Glomerular visceral epithelial cell (primary cell): ENCODE measurements around the gene ST6GALNAC3.
A peak's percentile ranks its signal among the peaks of the same experiment; 100 is the strongest.
"Not testable (repeated sequence)": the region's sequence is repeated elsewhere in the genome, so short reads cannot be mapped to it uniquely, and the experiment has no call there.

Source experiments
- DNase-seq: peaks from one replicate; pipeline ENCODE4 v3.0.0-alpha.2; 2016; ENCODE audit errors: extremely low spot score

ST6GALNAC3 gene

DNA sequence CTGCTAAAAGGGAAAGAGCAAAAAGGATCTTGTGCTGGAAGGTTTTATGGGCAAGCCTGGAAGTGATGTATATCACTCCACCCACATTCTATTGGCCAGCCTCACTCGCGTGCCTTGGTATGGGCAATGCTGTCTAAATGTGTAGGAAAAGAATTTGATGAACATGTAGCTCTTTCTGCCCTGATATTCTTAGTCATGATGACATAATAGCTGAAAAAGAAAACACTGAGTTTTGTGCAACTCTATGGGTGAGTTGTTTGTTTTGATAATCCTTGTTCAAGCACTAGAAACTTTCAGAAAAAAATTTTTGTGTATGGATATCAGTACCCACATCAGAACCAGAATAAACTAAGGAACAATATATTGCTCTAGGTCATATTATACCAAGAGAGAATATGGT, 561.2 kb downstream of the ST6GALNAC3 start:
- no peak for DNase-seq

DNA sequence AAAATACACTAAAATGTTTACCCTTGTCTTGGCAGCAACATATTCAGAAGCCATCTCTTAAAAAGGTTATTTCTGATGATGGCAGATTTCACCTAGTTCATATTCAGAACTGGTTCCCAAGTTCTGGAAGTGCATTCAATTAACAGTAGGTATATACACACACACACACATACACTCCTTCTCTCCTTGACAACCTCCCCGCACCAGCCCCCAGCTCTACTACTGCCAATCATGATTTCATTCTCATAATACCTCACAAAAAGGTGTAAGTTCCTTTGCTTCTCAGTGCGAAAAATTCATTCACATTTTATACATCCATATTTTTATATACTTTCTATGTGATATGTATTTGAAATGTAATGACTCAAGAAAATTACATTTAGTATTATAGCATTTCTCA, 564.6 kb downstream of the ST6GALNAC3 start:
- no peak for DNase-seq

DNA sequence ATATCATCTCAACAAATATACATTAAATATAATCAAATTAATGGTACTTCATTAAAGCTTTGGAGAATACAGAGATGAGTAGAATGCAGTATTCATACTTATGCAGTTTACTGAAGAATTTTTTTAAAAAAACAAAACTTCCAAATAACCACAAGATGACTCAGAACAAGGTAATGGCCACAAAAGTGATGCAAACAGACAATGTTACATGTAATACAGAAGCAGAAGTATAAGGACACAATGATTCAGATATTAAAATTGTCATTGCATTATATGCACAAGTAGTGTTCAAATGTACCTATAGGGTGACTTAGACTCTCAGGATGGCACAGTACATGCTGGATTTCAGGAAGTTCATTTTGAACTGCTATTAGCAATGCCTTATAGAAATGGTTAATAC, 565.5 kb downstream of the ST6GALNAC3 start:
- no peak for DNase-seq

DNA sequence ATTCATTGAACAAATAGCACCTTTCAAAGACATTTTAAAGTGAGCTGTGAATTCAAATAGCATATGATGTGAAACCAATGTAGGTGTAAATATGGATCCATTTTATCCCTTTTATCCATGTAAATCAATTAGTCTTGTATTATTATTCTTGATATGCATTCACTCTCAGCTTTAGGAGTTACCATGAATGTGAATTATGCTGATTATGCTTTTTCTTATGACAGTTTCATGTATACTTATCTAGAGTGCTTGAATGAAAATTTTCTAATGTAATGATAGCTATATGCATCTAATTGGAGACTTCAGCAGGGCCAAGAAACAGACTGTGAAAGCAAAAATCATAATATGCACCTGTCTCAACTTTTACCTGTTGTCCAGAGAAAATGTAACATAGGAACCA, 566.2 kb downstream of the ST6GALNAC3 start:
- DNase-seq, result no peak

DNA sequence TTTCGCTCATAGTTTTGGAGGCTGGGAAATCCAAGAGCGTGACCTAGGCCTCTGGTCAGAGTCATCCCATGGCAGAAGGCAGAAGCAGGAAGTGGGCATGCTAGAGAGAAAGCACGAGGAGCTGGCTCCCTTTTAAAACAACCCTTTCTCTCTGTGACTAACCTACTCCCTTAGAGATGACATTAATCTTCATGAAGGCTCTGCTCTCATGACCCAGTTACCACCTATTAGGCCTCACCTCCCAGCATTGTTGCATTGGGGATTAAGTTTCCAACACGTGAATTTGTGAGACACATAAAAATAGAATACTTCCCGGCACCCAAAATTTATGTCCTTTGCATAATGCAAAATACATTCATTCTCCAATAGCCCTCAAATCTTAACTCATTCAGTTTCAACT, 569.6 kb downstream of the ST6GALNAC3 start:
- DNase-seq, result no peak

DNA sequence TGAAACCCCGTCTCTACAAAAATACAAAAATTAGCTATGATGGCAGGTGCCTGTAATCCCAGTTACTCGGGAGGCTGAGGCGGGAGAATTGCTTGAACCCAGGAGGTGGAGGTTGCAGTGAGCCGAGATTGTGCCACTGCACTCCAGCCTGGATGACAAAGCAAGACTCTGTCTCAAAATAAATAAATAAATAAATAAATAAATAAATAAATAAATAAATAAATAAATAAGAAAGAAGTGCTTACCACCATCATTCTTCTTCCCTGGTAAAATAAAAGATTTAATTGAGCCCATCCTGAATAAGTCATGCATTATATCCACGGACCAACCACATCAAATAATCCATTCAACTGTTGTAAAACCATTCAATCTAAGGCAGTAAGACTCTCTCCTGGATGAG, 578.3 kb downstream of the ST6GALNAC3 start:
- not testable (repeated sequence) for DNase-seq

DNA sequence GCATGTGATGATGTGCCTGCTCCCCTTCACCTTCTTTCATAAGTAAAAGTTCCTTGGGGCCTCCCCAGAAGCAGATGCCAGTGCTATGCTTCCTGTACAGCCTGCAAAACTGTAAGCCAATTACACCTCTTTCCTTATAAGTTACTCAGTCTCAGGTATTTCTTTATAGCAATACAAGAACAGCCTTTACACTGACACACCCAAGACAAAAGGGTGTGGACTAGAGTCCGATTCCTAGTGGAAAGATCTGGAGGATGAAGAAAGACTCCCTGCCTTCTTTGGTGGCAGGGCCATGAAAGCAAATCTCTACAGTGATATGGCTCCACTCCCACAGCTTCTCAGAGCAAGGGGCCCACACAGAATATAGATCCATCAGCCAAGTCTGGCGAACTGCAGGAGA, 583.1 kb downstream of the ST6GALNAC3 start:
- no peak for DNase-seq

DNA sequence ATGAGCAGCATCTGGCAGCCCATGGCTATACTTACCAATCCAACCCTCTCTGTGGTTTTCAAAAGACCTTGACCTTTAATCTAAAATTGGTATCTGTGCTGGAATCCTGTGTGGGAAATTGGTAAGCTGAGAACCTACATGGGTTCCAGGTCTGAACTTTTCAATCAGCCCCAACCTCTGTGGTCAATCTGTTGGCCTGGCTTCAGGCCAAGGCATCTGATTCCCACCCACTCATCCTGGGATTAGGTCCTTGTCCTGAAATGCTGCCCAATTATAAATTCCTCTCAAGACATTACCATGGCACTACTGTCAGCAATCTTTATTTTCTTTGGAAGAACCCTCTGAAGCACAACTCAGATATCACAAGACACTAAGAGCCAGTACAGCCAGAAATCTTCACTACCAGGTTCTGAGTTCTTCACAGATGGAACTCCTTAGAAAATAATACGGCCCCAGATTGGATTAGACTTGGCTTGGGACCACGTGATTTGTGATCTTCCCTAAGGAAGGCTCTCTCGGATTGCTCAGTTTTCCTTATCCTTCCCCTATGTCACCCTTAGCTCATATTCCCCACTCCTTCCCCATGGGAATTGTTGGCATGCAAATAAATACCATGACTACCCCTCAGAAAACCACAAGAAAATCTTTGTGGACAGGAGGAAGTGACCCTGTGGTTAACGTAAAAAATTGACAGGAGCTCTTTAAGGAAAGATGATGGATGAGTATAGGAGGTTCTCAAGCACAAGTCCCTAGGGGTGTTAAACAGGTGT, 584.8 kb downstream of the ST6GALNAC3 start:
- DNase-seq, result peak; percentile 7

DNA sequence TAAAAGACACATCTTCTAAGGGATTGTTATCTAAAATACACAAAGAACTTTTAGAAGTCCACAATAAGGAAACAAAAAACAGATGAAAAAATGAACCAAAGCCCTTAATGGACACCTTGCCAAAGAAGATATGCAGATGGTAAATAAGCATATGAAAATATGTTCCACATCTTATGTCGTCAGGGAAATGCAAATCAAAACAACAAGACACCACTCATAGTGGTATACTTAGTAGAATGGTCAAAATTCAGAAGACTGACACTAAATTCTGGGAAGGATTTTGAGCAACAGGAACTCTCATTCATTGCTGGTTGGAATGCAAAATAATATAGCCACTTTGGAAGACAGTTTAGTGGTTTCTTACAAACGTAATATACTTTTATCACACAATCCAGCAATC, 587.0 kb downstream of the ST6GALNAC3 start:
- DNase-seq, result no peak

DNA sequence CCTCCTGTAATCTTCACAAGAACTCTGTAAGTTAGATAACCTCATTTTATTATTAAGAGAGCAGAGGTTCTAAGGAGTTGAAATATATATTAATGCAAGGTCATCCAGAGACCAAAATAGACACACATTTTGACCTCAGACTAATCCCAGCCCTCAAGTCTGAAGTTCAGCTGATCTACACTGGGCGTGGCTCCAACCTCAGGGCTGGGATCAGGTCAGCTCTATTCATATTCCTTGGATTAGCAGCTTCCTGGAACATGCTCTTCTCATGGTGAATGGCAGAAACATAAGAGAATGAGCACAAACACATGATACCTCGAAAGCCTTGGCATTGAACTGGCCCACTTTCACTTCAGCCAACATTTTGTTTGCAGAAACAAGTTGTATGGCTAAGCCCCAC, 592.0 kb downstream of the ST6GALNAC3 start:
- DNase-seq, result no peak

DNA sequence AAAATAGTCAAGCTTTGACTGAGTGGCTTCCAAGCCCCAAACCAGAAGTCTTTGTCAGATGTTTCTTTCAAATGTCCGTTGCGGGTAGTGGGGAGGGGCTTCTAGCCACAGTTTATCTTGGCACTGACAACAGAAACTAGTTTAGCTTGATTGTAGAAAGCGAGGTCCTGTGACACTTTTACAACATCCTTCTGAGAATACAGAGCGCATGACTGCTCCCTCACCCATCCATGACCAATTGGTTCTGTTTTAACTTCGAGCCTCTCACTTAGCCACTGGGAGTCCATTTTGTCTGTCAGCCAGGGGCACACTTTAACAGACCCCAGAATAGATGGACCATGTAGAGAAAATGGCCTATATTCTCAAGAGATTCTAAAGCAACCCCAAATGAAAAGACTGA, 593.5 kb downstream of the ST6GALNAC3 start:
- DNase-seq, result peak; percentile 10

DNA sequence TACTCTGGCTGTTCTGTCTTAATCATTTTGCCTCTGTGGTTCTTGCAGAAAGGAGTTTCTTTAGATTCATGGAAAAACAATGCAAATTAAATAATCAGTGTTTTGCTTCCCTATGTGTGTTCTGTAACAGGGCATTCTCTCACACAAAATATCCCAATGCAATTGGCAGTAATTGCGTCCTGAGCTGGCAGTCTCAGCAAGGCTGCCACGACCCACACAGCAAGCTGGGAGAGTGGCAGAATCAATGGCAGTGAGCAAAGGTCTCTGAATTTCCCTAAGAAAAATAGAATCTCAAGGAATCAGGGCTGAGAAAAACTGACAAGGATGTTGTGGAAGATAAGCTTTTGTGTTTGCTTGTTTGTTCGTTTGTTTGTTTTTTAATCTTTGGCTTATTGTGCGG, 594.6 kb downstream of the ST6GALNAC3 start:
- DNase-seq, result no peak

DNA sequence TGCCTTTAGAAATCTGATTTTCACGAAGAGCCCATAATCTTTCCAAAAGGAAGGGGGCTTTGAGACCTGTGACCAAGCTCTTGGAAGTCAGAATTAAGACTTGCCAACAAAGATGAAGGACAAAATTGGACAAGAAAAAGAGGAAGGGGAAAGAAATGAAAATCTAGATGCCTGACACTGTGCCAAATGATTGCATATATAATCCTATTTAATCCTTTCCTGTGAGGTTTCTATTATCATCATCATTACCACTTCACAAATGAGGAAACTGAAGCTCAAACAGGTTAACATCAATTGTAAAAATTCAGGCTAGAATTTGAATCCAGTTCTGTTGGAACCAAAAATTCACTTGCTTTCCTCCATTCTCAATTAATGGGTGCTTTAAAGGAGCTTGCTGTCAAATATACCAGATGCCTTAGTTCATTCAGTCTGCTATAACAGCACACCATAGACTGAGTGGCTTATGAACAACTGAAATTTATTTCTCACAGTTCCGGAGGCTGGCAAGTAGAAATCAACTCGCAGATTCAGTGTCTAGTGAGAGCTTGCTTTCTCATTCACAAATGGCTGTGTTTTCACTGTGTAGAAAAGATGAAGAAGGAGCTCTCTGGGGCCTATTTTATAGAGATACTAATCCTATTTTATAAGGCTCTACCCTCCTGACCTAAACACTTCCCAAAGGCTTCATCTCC, 595.2 kb downstream of the ST6GALNAC3 start:
- DNase-seq, result no peak

DNA sequence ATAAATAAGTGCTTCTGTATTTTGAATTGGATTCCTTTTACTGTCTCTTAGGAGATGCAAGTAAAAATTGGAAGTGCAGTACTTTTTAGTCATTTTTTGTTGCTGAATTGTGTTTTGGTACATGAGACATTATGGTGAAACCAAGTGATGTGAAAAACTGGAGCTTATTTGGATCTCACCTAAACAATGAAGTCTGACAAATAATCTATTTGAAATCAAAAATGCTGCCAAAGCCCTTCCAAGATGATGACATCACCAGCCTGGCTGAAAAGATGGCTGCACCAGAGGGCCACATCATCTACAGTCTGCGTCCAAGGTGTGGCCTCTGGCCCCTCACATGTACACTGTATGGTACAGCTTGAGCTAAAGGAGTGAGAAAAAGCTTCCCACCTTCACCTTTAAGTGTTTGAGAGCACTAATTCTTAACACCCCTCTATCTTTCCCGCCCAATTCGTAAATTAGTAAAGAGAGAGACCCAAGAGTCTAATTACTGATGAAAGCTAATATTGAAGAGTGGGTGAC, 600.2 kb downstream of the ST6GALNAC3 start:
- DNase-seq, result no peak

DNA sequence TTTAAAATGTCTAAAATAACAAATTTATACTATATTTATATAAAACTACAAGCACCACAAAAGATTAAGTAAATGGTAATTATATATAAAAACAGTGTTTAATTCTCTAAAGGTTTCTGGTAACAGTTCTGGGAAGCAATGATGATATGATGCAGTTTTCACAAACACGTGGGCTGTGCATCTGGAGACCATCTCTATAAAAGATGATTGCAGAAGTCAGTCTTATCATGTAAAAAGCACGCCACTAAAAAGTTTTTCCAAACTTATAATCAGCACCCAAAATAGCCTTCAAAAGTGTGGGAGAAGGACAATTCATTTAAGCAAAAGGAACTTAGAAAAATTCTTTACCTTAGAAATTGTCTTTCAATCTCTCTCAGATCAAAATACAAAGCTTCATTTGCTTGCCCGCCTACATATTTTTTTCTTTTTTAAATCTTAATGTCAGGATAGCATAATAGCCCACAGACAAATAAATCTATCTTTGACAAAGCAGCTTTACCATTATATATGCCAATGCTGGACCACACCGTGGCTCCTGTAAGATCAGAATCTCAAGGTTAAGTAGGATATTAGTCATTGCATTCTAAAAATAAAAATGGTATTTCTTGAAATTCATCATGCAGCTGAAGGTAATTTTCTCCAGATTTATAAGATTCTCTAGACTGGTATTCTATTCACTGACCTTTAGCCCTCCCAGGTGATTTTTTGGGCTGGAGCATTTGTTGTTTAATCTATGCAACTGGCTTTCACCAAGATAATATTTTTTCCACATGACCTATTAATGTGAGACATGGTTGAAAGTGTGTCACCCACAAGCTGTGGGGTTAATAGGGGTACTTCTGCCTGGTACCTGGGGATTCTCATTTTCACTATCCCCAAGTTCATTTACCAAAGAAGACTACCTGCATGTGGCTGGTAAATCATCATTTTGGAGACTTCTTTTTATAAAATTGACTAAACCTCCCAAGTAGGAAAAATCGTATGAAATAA, 603.2 kb downstream of the ST6GALNAC3 start:
- DNase-seq, result no peak

DNA sequence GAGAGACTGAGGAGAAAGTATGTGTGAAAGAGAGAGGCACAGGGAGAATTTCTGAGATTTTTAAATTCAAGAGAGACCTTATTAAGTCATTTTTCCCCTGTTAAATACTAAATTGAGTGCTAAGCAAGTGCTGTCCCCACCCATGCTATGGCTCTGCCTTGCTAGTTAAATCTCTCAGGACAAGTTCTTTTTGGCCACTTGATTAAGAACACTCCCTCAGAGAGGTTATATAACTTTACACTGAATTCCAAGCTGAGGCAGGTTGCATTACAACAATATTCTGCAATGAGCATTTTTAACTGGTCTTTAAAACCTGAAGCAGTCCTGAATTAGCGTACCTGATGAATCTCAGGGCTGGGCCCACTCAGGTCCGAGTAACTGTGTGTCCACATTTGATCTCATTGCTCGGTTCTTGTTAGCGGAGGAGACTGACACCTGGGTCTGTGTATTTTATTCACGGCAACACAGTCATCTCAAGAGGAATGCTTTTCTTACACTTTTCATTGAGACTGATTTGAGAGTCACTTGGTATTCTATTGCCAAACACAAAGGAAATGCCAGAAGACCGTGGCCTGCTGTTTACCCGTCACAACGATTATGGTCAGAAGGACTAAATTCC, 605.1 kb downstream of the ST6GALNAC3 start:
- DNase-seq, result no peak

DNA sequence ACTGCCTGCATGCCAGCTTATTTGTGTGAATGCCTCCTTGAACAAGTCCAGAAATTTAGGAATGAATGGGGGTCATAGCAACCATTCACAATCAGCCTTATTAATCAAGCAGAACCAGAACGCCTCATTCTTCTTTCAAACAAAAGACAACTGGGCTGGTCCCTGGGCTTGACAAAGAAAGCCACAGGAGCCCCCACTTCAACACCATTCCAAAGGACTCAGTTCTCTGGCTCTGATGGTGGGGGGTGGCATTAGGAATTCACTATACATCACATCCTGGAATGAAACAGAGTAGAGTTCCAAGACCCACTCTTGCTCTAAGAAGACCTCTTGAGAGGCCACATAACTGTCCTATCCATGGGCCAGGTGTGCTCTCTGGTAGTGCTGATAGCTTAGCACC, 606.1 kb downstream of the ST6GALNAC3 start:
- no peak for DNase-seq

DNA sequence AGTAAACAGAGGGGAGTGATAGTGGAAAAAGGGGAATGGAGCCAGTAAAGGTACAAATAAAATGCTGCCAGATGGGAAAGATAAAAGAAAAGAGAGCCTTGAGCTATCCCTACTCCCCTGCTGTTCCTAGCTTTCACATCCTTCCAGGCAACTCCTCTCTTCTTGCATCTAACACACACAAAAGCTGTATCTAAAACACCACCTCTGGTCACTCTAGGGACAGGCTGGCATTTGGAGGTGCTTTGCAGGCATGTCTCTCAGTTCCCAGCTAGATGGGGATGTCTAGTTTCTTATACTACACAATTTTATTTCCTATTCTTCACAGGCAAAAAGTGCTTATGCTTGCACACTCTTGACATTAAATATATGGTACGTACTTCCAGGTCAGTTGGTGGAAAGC, 607.6 kb downstream of the ST6GALNAC3 start:
- no peak for DNase-seq
